Gastrocnemius medialis (tissue), 4 donors: ENCODE measurements around the gene CSF1.

Experiments
- CTCF ChIP-seq, 5 experiments: fragments of 450-650 bp in 3 of 5; fragments of 200-600 bp in 2 of 5; sonication (generic) in 2 of 5; IDR thresholded peaks in 4 of 5; conservative IDR thresholded peaks in 1 of 5; 1 replicate in 4 of 5; 2 replicates in 1 of 5; pipeline ENCODE4 v1.5.1; 2016 to 2019; ENCODE audit warnings: antibody characterized with exemption in 5 of 5, mild to moderate bottlenecking in 3 of 5, moderate library complexity in 3 of 5
- POLR2A ChIP-seq, 2 donors: fragments of 450-650 bp; IDR thresholded peaks; one replicate each; pipeline ENCODE4 v1.6.1; 2017; ENCODE audit warnings: antibody characterized with exemption in 2 of 2, mild to moderate bottlenecking in 2 of 2, moderate library complexity in 2 of 2

- no peak for TF ChIP-seq CTCF (IDR thresholded peaks at IDR 0.05 in 4 of 5, conservative IDR thresholded peaks at IDR 0.05 in 1 of 5)
- TF ChIP-seq POLR2A (IDR thresholded peaks at IDR 0.05), result no peak
These were observed 33.9 kb upstream of the CSF1 start for GRCh38 chr1:109876617-109877316.
